Osteoblast (primary cell): Measurements from ENCODE around the gene PLEKHO2. TPM values are rescaled to one million over a fixed set of nuclear protein-coding genes. Genes with fewer than 3 reads are reported as not detected.
A peak's percentile ranks its signal among the peaks of the same experiment; 100 is the strongest.

Experiments
- DNase-seq: peaks from one replicate; pipeline ENCODE4 v3.0.0; 2011; ENCODE audit warnings: low spot score, mixed read lengths; ENCODE audit not compliant: insufficient read length; ENCODE audit errors: missing footprints
- H2AFZ ChIP-seq: 2 replicates; pipeline ENCODE4 v1.6.0; 2011; ENCODE audit warnings: mild to moderate bottlenecking, low read length
- H3K27ac ChIP-seq: 2 replicates; pipeline ENCODE4 v1.5.1; 2011; ENCODE audit warnings: mild to moderate bottlenecking, low read depth, low read length, moderate library complexity
- H3K27me3 ChIP-seq: 2 replicates; pipeline ENCODE4 v1.6.0; 2012; ENCODE audit warnings: mild to moderate bottlenecking, control low read depth, inconsistent platforms, low read length, moderate library complexity; ENCODE audit not compliant: insufficient read depth
- H3K36me3 ChIP-seq: 2 replicates; pipeline ENCODE4 v1.5.1; 2011; ENCODE audit warnings: mild to moderate bottlenecking, low read length, control low read depth, moderate library complexity; ENCODE audit not compliant: insufficient read depth
- H3K4me1 ChIP-seq: 2 replicates; pipeline ENCODE4 v1.5.1; 2011; ENCODE audit warnings: mild to moderate bottlenecking, low read length, control low read depth, moderate library complexity; ENCODE audit not compliant: insufficient read depth
- H3K4me2 ChIP-seq: 2 replicates; pipeline ENCODE4 v1.6.0; 2011; ENCODE audit warnings: mild to moderate bottlenecking, low read length; ENCODE audit not compliant: insufficient read depth
- H3K4me3 ChIP-seq: fragments of 200-600 bp; sonication (generic); 3 replicates; pipeline ENCODE4 v1.5.1; 2012; ENCODE audit warnings: mild to moderate bottlenecking, low read length, inconsistent platforms; ENCODE audit not compliant: insufficient read depth
- H3K79me2 ChIP-seq: 2 replicates; pipeline ENCODE4 v1.6.0; 2012; ENCODE audit warnings: mild to moderate bottlenecking, low read length, control low read depth, inconsistent platforms; ENCODE audit not compliant: insufficient read depth
- H3K9me3 ChIP-seq: 2 replicates; pipeline ENCODE4 v1.5.1; 2011; ENCODE audit warnings: low read depth, low read length, control low read depth
- H4K20me1 ChIP-seq: 2 replicates; pipeline ENCODE4 v1.6.0; 2012; ENCODE audit warnings: mild to moderate bottlenecking, low read length, control low read depth; ENCODE audit not compliant: insufficient read depth
- total RNA-seq: library from RNA; depleted of rRNA; stranded (reverse); fragments of >200 nt; gene quantifications from 2 replicates; pipeline ENCODE4 v1.2.3, GENCODE V29; 2012
- TF ChIP-seq, protein P1 (sequence below): IDR thresholded peaks from 2 replicates; pipeline ENCODE4 v1.5.1; 2011; ENCODE audit warnings: mild to moderate bottlenecking, low read depth, low read length, moderate library complexity; ENCODE audit errors: extremely low read depth

PLEKHO2 gene
- total RNA-seq, 1 donor, result 41.6 TPM

GRCh38 chr15:64897345-64897985 lies 55.8 kb downstream of the PLEKHO2 start:
- no peaks in the 10 kb centered on the region for H4K20me1 ChIP-seq
- H2AFZ ChIP-seq, result peak overlapping the region; percentile 74
- TF ChIP-seq, protein P1, sequence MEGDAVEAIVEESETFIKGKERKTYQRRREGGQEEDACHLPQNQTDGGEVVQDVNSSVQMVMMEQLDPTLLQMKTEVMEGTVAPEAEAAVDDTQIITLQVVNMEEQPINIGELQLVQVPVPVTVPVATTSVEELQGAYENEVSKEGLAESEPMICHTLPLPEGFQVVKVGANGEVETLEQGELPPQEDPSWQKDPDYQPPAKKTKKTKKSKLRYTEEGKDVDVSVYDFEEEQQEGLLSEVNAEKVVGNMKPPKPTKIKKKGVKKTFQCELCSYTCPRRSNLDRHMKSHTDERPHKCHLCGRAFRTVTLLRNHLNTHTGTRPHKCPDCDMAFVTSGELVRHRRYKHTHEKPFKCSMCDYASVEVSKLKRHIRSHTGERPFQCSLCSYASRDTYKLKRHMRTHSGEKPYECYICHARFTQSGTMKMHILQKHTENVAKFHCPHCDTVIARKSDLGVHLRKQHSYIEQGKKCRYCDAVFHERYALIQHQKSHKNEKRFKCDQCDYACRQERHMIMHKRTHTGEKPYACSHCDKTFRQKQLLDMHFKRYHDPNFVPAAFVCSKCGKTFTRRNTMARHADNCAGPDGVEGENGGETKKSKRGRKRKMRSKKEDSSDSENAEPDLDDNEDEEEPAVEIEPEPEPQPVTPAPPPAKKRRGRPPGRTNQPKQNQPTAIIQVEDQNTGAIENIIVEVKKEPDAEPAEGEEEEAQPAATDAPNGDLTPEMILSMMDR, result no peak
- H3K9me3 ChIP-seq, result peaks cover 5% of the 10 kb centered on the region
- H3K4me3 ChIP-seq, result no peak overlapping the region
- H3K27me3 ChIP-seq, result no peaks in the 10 kb centered on the region
- no peaks in the 10 kb centered on the region for H3K36me3 ChIP-seq
- no peaks in the 10 kb centered on the region for H3K79me2 ChIP-seq
- H3K4me2 ChIP-seq, result peak overlapping the region; percentile 2
- H3K27ac ChIP-seq, result peak overlapping the region; percentile 74
- H3K4me1 ChIP-seq, result peaks cover 44% of the 10 kb centered on the region
- DNase-seq, result no peak

GRCh38 chr15:64898406-64898805 lies 56.7 kb downstream of the PLEKHO2 start:
- TF ChIP-seq, protein P1, result no peak
- Histone ChIP-seq H3K27ac (no peak overlapping the region), H3K9me3 (peaks cover 5% of the 10 kb centered on the region), H3K4me3 (no peak overlapping the region), H3K4me2 (no peak overlapping the region), H3K27me3 (no peaks in the 10 kb centered on the region), H4K20me1 (no peaks in the 10 kb centered on the region), H3K36me3 (no peaks in the 10 kb centered on the region), H3K79me2 (no peaks in the 10 kb centered on the region), H3K4me1 (peaks cover 44% of the 10 kb centered on the region), H2AFZ (peak overlapping the region; percentile 20)
- no peak for DNase-seq

DNA sequence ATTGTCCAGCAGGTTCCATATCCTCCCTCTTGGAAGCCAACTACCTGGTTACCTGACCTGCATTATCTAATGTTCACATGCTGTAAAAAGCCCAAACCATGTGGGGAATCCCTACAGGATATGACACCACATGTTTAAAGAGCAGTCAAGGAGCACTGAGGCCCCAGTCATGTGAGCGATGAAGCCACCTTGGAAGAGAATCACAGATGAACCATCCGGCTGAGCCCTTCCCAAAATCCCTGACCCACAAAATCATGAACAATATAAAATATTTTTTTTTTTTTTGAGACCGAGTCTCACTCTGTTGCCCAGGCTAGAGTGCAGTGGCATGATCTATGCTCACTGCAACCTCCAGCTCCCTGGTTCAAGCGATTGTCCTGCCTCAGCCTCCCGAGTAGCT lies 59.4 kb downstream of the PLEKHO2 start:
- no peak for DNase-seq

GRCh38 chr15:64901914-64902313 lies 60.2 kb downstream of the PLEKHO2 start:
- H3K27me3 ChIP-seq, result no peaks in the 10 kb centered on the region
- H3K4me3 ChIP-seq, result no peak overlapping the region
- H4K20me1 ChIP-seq, result no peaks in the 10 kb centered on the region
- no peak overlapping the region for H2AFZ ChIP-seq
- H3K27ac ChIP-seq, result no peak overlapping the region
- H3K36me3 ChIP-seq, result no peaks in the 10 kb centered on the region
- H3K4me2 ChIP-seq, result no peak overlapping the region
- peaks cover 5% of the 10 kb centered on the region for H3K9me3 ChIP-seq
- peaks cover 21% of the 10 kb centered on the region for H3K4me1 ChIP-seq
- DNase-seq, result no peak
- no peaks in the 10 kb centered on the region for H3K79me2 ChIP-seq
- TF ChIP-seq, protein P1, result no peak

More for the DNA sequence above, 59.4 kb downstream of the PLEKHO2 start:
- H3K27me3 ChIP-seq, result no peaks in the 10 kb centered on the region
- H3K9me3 ChIP-seq, result peaks cover 5% of the 10 kb centered on the region
- H3K4me2 ChIP-seq, result no peak overlapping the region
- no peaks in the 10 kb centered on the region for H3K79me2 ChIP-seq
- no peak overlapping the region for H3K27ac ChIP-seq
- H4K20me1 ChIP-seq, result no peaks in the 10 kb centered on the region
- H3K4me1 ChIP-seq, result peaks cover 29% of the 10 kb centered on the region
- no peak overlapping the region for H3K4me3 ChIP-seq
- H2AFZ ChIP-seq, result no peak overlapping the region
- H3K36me3 ChIP-seq, result no peaks in the 10 kb centered on the region
- TF ChIP-seq, protein P1, result no peak
